GM19397 (cell line): ENCODE measurements around the gene IL17RD.

Source experiments
- ATAC-seq: cut with Tn5 transposase; IDR thresholded peaks from one replicate; pipeline ENCODE4 v1.9.1; 2021; ENCODE audit warnings: mild to moderate bottlenecking, moderate library complexity; ENCODE audit not compliant: unreplicated experiment

The IL17RD gene

DNA sequence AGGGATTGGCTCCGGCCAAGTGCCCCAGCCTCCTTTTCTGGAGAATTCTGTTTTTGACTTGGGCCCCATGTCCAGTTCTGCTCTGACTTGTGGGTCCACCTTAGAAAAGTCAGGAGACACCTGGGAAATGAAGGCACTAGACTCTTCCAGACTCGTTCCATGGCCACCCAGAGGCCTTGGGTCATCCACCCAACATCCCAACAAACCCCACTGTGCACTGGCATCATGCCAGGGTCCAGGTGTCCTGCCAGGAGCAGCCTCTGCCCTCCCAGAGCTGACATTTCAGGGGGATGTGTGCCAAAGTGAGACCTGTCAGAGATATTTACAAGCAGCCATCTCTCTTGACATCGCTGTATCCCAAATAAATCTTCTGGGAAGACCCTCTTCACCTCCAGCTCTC is 91.5 kb downstream of the IL17RD start:
- no peak for ATAC-seq

DNA sequence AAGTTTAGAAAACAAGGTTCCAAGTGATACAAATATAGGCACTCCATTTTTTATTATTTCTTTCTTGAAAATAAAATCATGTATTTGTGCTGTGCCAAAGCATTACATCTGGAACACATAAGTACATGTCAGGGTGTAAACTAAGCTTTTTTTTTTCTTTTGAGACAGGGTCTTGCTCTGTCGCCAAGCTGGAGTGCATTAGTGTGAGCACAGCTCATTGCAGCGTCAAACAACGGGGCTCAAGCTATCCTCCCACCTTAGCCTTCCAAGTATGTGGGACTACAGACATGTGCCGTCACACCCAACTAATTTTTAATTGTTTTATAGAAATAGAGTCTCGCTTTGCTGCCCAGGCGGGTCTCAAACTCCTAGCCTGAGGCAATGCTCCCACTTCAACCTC is 95.7 kb downstream of the IL17RD start:
- ATAC-seq: no peak

DNA sequence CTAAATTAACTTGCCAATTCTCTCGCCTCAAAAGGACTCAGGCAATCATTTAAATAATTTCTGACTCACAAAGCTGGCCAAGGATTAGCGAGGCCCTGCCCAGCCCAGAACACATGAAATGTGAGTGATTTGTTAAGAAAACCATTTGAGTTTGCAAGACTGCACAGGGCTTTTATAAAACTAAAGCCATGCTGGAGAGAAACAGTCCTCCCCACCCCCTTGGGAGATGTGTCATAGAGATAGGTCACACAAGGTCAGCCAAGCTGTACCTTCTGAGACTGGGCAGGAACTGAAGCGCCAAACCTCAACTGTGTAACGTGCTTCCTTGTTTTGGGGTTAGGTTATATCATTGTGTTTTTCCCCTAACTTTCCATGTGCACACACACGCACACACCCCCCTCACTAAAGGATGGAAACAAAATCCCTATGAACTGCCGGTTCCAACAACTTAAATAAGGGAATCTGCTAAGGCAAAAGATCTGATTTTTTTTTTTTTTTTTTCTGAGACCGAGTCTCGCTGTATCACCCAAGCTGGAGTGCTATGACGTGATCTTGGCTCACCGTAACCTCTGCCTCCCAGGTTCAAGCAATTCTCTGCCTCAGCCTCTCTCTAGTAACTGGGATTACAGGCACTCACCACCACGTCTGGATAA is 96.6 kb downstream of the IL17RD start:
- ATAC-seq: peak; percentile 98

DNA sequence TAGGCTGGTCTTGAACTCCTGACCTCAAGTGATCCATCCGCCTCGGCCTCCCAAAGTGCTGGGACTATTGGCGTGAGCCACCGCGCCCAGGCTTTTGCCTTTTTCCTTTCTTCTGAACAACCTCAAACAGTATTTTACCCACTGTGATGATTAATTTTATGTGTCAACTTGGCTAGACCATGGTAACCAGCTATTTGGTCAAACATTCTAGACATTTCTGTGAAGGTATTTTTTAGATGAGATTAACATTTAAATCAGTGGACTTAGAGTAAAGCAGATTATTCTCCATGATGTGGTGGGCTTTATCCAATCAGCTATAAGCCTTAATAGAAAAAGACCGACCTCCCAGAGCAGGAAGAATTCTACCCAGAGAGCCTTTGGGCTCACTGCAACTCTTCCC is 98.7 kb downstream of the IL17RD start:
- ATAC-seq: no peak

DNA sequence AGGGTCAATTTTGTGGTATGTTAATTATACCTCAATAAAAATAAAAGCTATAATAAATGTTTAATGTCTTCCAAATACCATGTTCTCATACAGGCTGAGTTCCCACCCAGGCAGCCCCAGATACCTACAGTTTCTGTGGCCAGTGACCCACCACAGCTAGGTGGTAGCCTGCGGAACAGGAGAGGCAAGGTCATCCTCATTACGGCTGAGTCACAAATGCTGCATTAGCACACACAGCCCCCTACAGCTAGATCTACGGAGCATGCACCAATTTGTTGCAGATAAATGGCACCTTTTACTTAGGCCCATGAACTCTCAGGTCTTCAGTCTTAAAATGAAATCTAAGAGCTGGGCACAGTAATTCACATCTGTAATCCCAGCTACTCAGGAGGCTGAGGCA is 99.6 kb downstream of the IL17RD start:
- ATAC-seq: no peak

DNA sequence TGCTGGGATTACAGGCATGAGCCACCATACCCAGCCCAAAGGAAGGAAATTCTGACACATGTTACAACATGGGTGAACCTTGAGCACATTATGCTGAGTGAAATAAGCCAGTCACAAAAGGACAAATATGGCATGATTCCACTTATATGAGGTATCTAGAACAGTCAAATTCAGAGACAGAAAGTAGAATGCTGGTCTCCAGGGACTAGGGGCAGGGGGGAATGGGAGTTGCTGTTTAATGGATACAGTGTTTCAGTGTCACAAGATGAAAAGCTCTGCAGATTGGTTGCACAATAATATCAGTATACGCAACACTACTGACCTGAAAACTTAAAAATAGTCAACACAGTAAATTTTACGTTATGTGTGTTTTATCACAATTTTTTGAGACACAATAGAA is 100.6 kb downstream of the IL17RD start:
- ATAC-seq: no peak

DNA sequence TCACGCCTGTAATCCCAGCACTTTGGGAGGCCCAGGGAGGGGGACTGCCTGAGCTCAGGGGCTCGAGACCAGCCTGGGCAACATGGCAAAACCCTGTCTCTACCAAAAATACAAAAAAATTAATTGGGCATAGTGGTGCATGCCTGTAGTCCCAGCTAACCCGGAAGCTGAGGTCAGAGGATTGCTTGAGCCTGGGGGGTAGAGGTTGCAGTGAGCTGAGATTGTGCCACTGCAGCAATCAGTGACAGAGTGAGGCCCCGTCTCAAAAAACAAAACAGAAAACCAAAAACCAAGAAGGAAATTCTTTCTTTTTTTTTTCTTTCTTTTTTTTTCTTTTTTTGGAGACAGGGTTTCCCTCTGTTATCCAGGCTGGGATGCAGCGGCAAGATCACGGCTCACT is 101.2 kb downstream of the IL17RD start:
- ATAC-seq: no peak

DNA sequence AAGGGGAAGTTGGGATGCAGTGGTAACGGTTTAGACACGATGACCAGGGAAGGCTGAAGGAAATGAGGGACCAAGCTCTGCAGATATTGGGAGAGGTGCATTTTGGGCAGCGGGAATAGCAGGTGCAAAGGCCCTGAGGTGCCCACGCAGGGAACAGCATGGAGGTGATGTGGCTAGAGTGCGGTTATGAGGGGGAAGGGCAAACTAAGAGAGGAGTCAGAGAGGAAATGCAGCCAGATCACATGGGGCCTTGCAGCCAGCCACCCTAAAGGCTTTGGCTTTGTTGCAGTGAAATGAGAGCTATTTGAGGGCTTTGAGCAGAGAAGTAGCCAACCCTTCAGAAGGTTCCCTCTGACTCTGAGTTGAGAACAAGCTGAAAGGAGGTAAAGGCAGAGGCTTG is 102.1 kb downstream of the IL17RD start:
- ATAC-seq: no peak

DNA sequence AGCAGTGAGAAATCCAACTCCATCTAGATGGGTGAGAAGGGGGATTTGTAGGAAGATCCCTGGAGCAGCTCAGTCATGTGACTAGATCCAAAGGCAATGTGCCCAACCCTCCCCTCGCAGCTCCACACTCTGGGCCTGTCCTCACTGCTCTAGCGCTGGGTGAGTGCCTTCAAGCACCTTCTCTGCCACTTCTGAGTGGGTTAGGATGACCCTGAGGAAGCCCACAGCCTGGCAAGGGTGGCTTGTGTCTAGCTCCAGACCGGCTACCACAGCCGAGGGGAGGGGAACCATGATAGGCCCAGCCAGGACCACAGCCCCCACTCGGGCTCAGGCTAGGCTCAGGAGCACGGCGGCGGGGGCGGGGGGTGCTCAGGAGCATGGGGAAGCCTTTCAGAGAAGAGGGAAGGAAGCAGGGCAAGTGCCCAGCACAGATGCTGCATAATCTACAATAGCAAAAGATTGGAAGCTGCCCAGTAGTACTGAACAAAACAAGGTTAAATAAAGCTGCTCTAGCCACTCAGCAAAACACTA is 103.0 kb downstream of the IL17RD start:
- ATAC-seq: no peak

DNA sequence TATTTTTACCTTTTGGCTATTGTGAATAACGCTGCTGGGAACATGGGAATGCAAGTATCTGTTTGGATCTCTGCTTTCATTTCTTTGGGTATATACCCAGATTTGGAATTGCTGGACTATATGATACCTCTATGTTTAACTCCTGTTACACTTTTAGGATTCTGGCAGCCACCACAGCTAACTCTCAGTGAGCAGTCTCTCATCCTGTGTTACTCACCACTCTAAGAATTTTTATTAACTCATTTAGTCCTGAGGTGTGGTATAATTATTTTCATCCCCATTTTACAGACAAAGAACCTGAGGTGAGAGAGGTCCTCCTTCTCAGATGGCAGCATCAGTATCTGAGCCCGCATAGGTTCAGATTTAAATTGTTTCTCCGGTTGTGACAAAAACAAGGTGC is 103.6 kb downstream of the IL17RD start:
- ATAC-seq: no peak

DNA sequence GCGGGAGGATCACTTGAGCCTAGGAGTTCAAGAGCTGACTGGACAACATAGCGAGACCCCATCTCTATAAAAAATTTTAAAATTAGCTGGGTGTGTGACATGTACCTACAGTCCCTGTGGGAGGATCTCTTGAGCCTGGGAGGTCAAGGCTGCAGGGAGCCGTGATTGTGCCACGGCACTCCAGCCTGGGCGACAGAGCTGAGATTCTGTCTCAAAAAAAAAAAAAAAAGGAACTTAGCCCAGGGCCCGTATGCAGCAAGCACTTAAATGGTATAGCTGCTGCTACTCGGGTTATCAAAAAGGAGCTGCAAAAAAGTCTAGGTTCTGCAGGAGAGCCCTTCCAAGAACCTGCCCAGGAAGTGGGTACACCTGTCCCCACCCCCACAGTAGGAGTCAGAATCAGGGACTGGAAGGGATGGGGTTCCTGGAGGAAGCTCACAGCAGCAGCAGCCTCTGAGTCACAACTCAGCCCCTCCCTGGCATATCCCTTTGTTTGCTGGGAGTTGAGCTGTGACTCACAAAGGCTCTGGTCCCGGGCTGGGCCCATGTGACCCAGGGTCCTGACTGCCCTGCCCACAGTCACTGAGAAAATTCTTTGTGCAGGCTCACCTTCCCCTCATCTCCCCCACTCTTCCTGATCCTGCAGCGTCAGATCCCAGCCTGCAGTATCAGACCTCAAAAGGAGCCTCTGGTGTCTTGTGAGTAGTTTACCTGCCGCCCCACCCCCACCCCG is 104.9 kb downstream of the IL17RD start, which contains the start of gene SPATA12:
Gene SPATA12, plus strand, starts transcription at position 576 of the 733 bp plus-strand sequence. CDS start 13,031 bp downstream, outside the sequence.
- no peak for ATAC-seq

DNA sequence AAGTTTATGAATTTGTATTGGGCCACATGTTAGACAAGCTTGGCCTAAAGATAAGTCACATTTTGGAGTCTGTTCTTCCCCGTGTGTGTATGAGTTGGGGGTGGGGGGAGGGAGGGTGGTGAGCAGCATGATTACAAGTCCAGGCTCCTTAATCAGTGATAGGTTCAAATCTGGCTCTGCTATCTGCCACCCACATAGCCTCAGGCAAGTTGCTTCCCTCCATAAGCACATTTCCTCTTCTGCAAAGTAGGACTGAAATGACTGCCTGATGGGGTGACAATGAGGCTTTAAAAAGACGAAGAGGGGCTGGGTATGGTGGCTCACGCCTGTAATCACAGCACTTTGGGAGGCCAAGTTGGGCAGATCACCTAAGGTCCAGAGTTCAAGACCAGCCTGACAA is 105.7 kb downstream of the IL17RD start:
- ATAC-seq: no peak

DNA sequence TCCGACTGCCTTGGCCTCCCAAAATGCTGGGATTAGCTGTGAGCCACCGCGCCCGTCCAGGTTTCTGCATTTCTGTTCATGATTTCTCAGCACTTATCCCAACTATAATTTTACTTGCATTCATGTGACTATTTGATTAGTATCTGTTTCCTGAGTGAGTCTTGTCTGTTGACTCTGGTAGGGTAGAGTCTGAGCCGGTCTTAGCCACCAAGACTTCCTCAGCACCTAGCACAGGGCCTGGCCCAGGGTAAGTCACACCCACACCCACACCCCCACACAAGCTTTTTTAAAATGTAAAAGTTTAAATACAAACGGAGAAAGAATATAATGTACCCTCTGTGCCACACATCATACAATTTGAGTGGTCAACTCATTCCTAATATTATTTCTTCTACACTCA is 107.8 kb downstream of the IL17RD start:
- ATAC-seq: no peak

DNA sequence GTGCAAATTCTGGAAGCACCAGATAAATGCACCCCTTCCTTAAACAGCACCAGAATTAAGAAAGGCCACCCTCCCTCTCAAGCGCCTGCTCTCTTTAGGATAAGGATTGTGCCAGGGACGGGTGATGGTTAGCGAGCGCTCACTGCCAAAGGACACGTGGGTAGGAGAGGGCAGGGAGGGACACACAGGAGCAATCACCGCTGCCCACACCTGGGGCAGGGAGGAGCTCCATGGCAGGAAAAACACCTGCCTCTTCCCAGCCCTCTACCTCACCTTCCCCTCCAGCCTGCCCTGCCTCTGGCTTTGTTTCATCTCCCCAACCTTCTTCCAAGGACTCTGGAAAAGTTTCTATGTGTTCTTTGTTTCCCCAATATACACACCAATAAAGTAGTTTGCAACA is 112.0 kb downstream of the IL17RD start:
- ATAC-seq: no peak

DNA sequence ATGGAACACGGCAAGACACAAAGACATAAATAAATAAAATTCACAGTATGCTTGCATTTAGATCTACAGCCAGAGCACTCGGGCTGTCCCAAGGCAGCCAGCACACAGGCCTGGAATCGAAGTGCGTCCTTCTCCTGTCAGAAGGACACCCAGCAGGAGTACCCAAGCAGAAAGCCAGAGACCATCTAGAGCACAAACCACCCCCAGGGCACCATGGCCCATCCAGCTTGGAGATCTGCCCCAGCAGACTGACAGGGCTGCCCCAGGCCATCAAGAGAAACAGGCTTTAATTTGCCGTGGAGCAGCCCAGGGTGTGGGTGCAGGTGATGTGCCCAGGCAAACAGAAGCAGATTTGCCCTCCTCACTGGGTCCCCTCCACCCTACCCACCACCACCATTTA is 112.5 kb downstream of the IL17RD start:
- ATAC-seq: no peak

DNA sequence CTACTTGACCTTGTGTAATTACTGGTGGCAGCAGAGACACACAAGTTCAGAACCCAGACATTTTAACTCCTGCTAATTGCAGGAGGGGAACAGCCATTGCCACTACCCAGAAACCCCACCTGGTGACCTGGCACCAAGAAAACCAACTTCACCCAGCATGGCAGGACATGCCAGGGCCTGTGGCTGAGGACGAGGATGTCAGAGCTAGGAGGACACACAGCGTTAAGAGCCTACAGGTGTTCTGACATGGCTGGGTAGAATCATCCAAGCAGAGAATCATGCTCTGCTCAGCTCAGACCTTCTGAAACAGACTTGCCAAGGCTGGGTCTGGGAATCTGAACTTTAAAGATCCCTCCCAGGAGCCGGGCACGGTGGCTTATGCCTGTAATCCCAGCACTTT is 116.4 kb downstream of the IL17RD start:
- no peak for ATAC-seq

DNA sequence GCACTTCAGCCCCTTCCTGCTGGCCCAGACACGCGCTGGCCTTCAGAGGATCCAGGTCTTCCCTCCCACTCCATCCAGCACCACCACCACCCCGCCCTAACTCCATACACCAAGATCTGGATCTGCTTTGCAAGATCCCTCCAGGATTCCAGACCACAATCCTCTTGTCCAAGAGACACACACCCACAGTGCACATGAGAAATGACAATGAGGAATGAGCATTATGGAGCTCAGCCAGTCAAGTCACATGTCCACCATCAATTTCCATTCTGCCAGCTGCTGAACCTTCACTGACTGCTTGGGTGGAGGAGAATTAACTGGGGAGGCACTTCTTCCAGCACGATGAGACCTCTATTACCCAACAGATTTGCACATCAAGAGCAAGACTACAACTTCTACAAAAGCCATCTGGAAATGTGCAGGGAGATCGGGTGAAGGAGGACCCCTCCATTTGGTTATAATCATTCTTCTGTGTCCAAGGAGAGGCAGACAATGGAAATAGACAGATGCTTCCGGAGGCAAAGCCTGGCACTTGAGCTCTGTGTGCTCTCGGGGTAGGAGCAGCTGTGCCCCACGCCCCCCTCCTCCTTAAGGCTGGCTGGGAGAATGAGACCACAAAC is 117.0 kb downstream of the IL17RD start:
- no peak for ATAC-seq

DNA sequence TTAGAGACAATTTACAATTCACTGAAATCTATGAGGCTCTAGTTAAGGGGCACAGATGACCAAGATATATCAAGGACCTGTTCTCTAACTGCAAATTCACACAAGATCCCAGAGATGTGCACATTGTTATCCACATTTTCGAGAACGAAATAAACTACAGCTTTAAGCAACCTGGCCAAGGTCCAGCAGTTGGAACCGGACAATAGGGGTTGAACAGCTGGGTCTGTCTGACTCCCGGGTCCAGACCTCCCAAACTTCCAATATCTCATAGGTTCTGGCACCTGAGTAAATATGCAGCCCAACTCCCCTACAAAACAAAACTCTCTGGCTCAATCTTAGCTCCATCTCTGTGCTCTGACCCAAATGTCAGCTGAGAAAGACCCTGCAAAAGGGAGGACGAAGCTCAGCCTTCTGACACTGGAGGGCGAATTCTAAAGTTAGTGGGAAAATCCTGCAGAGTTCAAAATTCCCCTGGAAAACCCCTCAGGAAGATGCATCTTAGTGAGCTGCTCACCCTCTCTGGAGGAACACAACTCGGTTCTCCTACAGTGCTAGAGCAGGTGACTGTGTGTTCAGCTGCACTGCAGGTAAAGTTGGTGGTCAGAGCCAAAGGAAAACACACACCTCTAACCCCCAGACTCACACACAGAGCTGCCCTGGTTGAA is 118.9 kb downstream of the IL17RD start:
- no peak for ATAC-seq

DNA sequence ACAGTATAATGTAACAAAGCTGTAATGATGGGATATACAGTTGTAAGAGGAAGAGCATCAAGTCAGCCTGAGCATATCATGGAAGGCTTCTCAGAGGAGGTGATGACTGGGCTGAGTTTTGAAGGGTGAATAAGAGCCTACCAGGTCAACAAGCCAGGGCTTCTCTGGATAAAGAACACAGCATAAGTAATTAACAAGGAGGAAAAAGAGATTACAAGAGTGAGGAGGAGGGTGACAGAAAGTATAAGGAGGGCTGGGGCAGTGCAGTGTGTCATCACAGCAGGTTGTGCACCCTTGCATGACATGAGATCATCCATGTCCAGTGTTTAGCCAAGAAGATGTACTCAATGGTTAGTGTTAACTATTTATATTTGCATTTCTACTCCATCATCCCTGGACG is 121.6 kb downstream of the IL17RD start:
- no peak for ATAC-seq

DNA sequence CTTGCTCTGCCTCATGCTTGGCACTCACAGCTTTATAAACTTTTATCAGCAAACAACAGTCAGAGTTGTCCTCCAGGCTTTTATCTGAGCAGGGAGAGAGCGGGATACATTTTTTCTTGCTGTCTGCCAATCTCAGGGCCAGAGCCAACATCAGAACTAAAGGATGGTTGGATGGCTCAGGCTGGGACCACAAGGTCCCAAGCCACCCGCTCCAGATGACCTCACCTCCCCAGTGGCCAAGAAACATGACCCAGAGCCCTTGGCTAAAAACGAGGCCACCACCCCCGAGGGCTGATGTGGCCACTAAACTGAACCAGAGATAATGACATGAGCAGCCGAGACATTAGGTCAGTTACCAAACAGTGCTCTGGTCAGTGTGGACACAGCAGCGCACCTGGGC is 123.5 kb downstream of the IL17RD start:
- no peak for ATAC-seq
